Gastrocnemius medialis (tissue), 4 donors: ENCODE data around the gene ALK.

Experiments used
- CTCF ChIP-seq, 5 experiments: fragments of 450-650 bp in 3 of 5; fragments of 200-600 bp in 2 of 5; sonication (generic) in 2 of 5; IDR thresholded peaks in 4 of 5; conservative IDR thresholded peaks in 1 of 5; 1 replicate in 4 of 5; 2 replicates in 1 of 5; pipeline ENCODE4 v1.5.1; 2016 to 2019; ENCODE audit warnings: antibody characterized with exemption in 5 of 5, mild to moderate bottlenecking in 3 of 5, moderate library complexity in 3 of 5
- POLR2A ChIP-seq, 2 donors: fragments of 450-650 bp; IDR thresholded peaks; one replicate each; pipeline ENCODE4 v1.6.1; 2017; ENCODE audit warnings: antibody characterized with exemption in 2 of 2, mild to moderate bottlenecking in 2 of 2, moderate library complexity in 2 of 2

- no peak for TF ChIP-seq CTCF (IDR thresholded peaks at IDR 0.05 in 4 of 5, conservative IDR thresholded peaks at IDR 0.05 in 1 of 5)
- no peak for TF ChIP-seq POLR2A (IDR thresholded peaks at IDR 0.05)
These were observed 528.6 kb downstream of the ALK start for GRCh38 chr2:29392774-29393173.
